Stimulated activated CD8-positive, alpha-beta memory T cell treated with anti-CD3 and anti-CD28 coated beads, Interleukin-7, amount 100 ng/mL, for 4 hours (primary cell): ENCODE data around the gene HDAC4.

Experiments used
- DNase-seq, 2 donors: peaks; one replicate each; pipeline ENCODE4 v3.0.0-alpha.2; 2020; ENCODE audit warnings: low read depth in 2 of 2

Gene HDAC4

GRCh38 chr2:239282448-239283287, 118.2 kb downstream of the HDAC4 start:
- DNase-seq, result no peak

GRCh38 chr2:239280296-239281017, 120.4 kb downstream of the HDAC4 start:
- peak in 1 of 2 donors; percentile 48 for DNase-seq

- DNase-seq, result no peak
These were observed 121.1 kb downstream of the HDAC4 start for GRCh38 chr2:239279508-239280295.

GRCh38 chr2:239278941-239279365, 121.9 kb downstream of the HDAC4 start:
- no peak for DNase-seq

GRCh38 chr2:239278361-239278760, 122.5 kb downstream of the HDAC4 start:
- DNase-seq, result no peak

- DNase-seq, result no peak
These were observed 123.3 kb downstream of the HDAC4 start for GRCh38 chr2:239277401-239278085.

- no peak for DNase-seq
These were observed 124.0 kb downstream of the HDAC4 start for GRCh38 chr2:239276851-239277250.

- no peak for DNase-seq
These were observed 124.7 kb downstream of the HDAC4 start for GRCh38 chr2:239275847-239276831.

GRCh38 chr2:239275044-239275685, 125.7 kb downstream of the HDAC4 start:
- peak; percentile 67 to 78 for DNase-seq

GRCh38 chr2:239274391-239275043, 126.3 kb downstream of the HDAC4 start:
- DNase-seq, result no peak

- no peak for DNase-seq
These were observed 127.3 kb downstream of the HDAC4 start for GRCh38 chr2:239273280-239274234.

GRCh38 chr2:239272626-239273025, 128.2 kb downstream of the HDAC4 start:
- no peak for DNase-seq

- DNase-seq, result no peak
These were observed 128.9 kb downstream of the HDAC4 start for GRCh38 chr2:239271882-239272281.

- DNase-seq, result no peak
These were observed 129.3 kb downstream of the HDAC4 start for GRCh38 chr2:239271471-239271870.

- no peak for DNase-seq
These were observed 130.9 kb downstream of the HDAC4 start for GRCh38 chr2:239269916-239270315.

- peak in 1 of 2 donors; percentile 38 for DNase-seq
These were observed 131.5 kb downstream of the HDAC4 start for GRCh38 chr2:239269173-239269885.

- DNase-seq, result no peak
These were observed 132.3 kb downstream of the HDAC4 start for GRCh38 chr2:239268549-239268948.
